A549 (cell line): ENCODE data around the gene SAP25. TPM values are rescaled to one million over a fixed set of nuclear protein-coding genes. Genes with fewer than 3 reads are reported as not detected.

Source experiments
- ATAC-seq, 2 experiments: fragments of 200-7000 bp in 1 of 2; fragments of >200 bp in 1 of 2; cut with Nextera tagmentation in 1 of 2; cut with Tn5 transposase in 1 of 2; 3 replicates each; pipeline versions ENCODE4 v1.8.0 to v1.9.1; 2018 to 2020; ENCODE audit warnings: mild to moderate bottlenecking in 1 of 2, moderate library complexity in 1 of 2
- CTCF ChIA-PET: fragments of 300-600 bp; sonication (Branson Sonifier 250); formaldehyde crosslinking; extraction: SDS; loops from one replicate; lab custom pipeline; 2021; ENCODE audit warnings: antibody characterized with exemption, inconsistent platforms; lab: Yijun Ruan, JAX
- POLR2A ChIA-PET: fragments of 350-600 bp; formaldehyde crosslinking; extraction: SDS; loops from one replicate; lab custom pipeline; 2021; ENCODE audit warnings: antibody characterized with exemption, inconsistent platforms; lab: Yijun Ruan, JAX
- DNase-seq, 2 experiments: peaks; one replicate each; pipeline versions ENCODE4 v3.0.0 to v3.0.0-alpha.2; 2011 to 2016; ENCODE audit warnings: low read depth in 1 of 2, low spot score in 1 of 2
- FAIRE-seq: peaks from 2 replicates; lab custom pipeline; 2011; peaks lifted over from hg19 to GRCh38; lab: Jason Lieb, UNC
- H3K27ac ChIP-seq, 2 experiments: fragments of >200 bp; sonication (Bioruptor Twin); formaldehyde crosslinking; 3 replicates each; pipeline ENCODE4 v1.5.1; 2016 to 2017
- H3K4me1 ChIP-seq: fragments of >200 bp; sonication (Bioruptor Twin); formaldehyde crosslinking; 3 replicates; pipeline ENCODE4 v1.6.1; 2016
- H3K4me2 ChIP-seq: fragments of >200 bp; sonication (Bioruptor Twin); formaldehyde crosslinking; 3 replicates; pipeline ENCODE4 v1.6.1; 2016
- H3K4me3 ChIP-seq: fragments of >200 bp; sonication (Bioruptor Twin); formaldehyde crosslinking; 3 replicates; pipeline ENCODE4 v1.5.1; 2016
- H3K9me3 ChIP-seq: fragments of >200 bp; sonication (Bioruptor Twin); formaldehyde crosslinking; 3 replicates; pipeline ENCODE4 v1.6.1; 2016
- CBX2 ChIP-seq: fragments of 200-600 bp; sonication (generic); IDR thresholded peaks from 2 replicates; pipeline ENCODE4 v1.6.1; 2016; ENCODE audit warnings: low read depth, mild to moderate bottlenecking, borderline replicate concordance
- ESRRA ChIP-seq: fragments of 150-350 bp; IDR thresholded peaks from 2 replicates; pipeline ENCODE4 v1.6.1; 2014; ENCODE audit warnings: mild to moderate bottlenecking, low read length, borderline replicate concordance
- HDAC2 ChIP-seq: fragments of 200-600 bp; sonication (generic); IDR thresholded peaks from 2 replicates; pipeline ENCODE4 v1.6.1; 2016
- HEYL ChIP-seq: fragments of 250-450 bp; sonication (Bioruptor Pico); IDR thresholded peaks from 2 replicates; pipeline ENCODE4 v1.8.0; 2021; ENCODE audit warnings: mild to moderate bottlenecking, moderate library complexity
- HOXB13 ChIP-seq: fragments of 250-450 bp; sonication (Bioruptor Pico); IDR thresholded peaks from 2 replicates; pipeline ENCODE4 v1.5.0; 2020; ENCODE audit warnings: low read depth, mild to moderate bottlenecking, moderate library complexity
- JUN ChIP-seq, 2 experiments: fragments of >200 bp; sonication (Bioruptor Twin); formaldehyde crosslinking; IDR thresholded peaks; 2 replicates in 1 of 2; 3 replicates in 1 of 2; pipeline ENCODE4 v1.6.1; 2016 to 2017
- MAZ ChIP-seq: fragments of 150-350 bp; IDR thresholded peaks from 2 replicates; pipeline ENCODE4 v1.6.1; 2014; ENCODE audit warnings: antibody characterized with exemption, low read depth, low read length, borderline replicate concordance
- PHF8 ChIP-seq: fragments of 200-600 bp; sonication (generic); IDR thresholded peaks from 2 replicates; pipeline ENCODE4 v1.6.1; 2016; ENCODE audit warnings: low read depth, mild to moderate bottlenecking, antibody characterized with exemption, moderate library complexity, borderline replicate concordance
- POLR2A ChIP-seq: IDR thresholded peaks from 2 replicates; pipeline ENCODE4 v1.6.1; 2012; ENCODE audit warnings: mild to moderate bottlenecking, low read length
- RCOR1 ChIP-seq: fragments of 150-350 bp; IDR thresholded peaks from 2 replicates; pipeline ENCODE4 v1.6.1; 2014; ENCODE audit warnings: antibody characterized with exemption, low read length, low read depth
- RNF2 ChIP-seq: fragments of 200-600 bp; sonication (generic); IDR thresholded peaks from 2 replicates; pipeline ENCODE4 v1.6.1; 2016; ENCODE audit warnings: low read depth, mild to moderate bottlenecking, antibody characterized with exemption, moderate library complexity, borderline replicate concordance
- SMC3 ChIP-seq: fragments of >200 bp; sonication (Bioruptor Twin); formaldehyde crosslinking; IDR thresholded peaks from 3 replicates; pipeline ENCODE4 v1.6.1; 2018; ENCODE audit warnings: inconsistent platforms
- TP53 ChIP-seq: fragments of 250-450 bp; sonication (Bioruptor Pico); IDR thresholded peaks from 2 replicates; pipeline ENCODE4 v1.5.0; 2021; ENCODE audit warnings: mild to moderate bottlenecking, moderate library complexity
- ZFP36 ChIP-seq: fragments of 450-650 bp; IDR thresholded peaks from 2 replicates; pipeline ENCODE4 v1.6.1; 2014; ENCODE audit warnings: borderline replicate concordance; ENCODE audit not compliant: partially characterized antibody
- WGBS: methylation state at CpG from one replicate; pipeline ENCODE4 v1.1.6; 2017; ENCODE audit errors: missing lambda C conversion rate; 5-methylcytosine and 5-hydroxymethylcytosine counted together
- polyA plus RNA-seq, 4 experiments: library from polyadenylated mRNA; depleted of rRNA in 3 of 4; stranded (reverse); fragments of >200 nt; fragmentation: RNase III in 1 of 4; extraction: RNeasy Plus Mini Kit Qiagen cat#74134 plus additional on column Dnase treatment in 1 of 4; gene quantifications; 2 replicates in 3 of 4; 3 replicates in 1 of 4; pipeline ENCODE4 v1.2.3, GENCODE V29; 2011 to 2017
- TF ChIP-seq, protein P1 (sequence below): fragments of 250-450 bp; sonication (Bioruptor Pico); IDR thresholded peaks from 2 replicates; pipeline ENCODE4 v1.5.0; 2021; ENCODE audit warnings: mild to moderate bottlenecking, moderate library complexity, borderline replicate concordance
- TF ChIP-seq, protein P2 (sequence below): fragments of 200-600 bp; sonication (generic); IDR thresholded peaks from 2 replicates; pipeline ENCODE4 v1.6.1; 2016; ENCODE audit warnings: antibody characterized with exemption, mild to moderate bottlenecking, moderate library complexity
- TF ChIP-seq, protein P3 (sequence below): IDR thresholded peaks from 2 replicates; pipeline ENCODE4 v1.6.1; 2012
- TF ChIP-seq, protein P4 (sequence below): fragments of >200 bp; sonication (Bioruptor Twin); formaldehyde crosslinking; IDR thresholded peaks from 2 replicates; pipeline ENCODE4 v1.6.1; 2016
- TF ChIP-seq, protein P5 (sequence below): fragments of 450-650 bp; IDR thresholded peaks from 2 replicates; pipeline ENCODE4 v1.6.1; 2014; ENCODE audit warnings: antibody characterized with exemption
- TF ChIP-seq, protein P6 (sequence below): IDR thresholded peaks from 2 replicates; pipeline ENCODE4 v1.6.1; 2012; ENCODE audit warnings: low read depth, borderline replicate concordance
- TF ChIP-seq, protein P7 (sequence below): IDR thresholded peaks from 2 replicates; pipeline ENCODE4 v1.6.1; 2012
- TF ChIP-seq, protein P8 (sequence below): fragments of >200 bp; sonication (Bioruptor Twin); formaldehyde crosslinking; IDR thresholded peaks from 3 replicates; pipeline ENCODE4 v1.6.1; 2016

Gene SAP25
- polyA plus RNA-seq, 2 of the 4 experiments (the other 2 are of a cell fraction), result 0.37 TPM; not detected in 1

DNA sequence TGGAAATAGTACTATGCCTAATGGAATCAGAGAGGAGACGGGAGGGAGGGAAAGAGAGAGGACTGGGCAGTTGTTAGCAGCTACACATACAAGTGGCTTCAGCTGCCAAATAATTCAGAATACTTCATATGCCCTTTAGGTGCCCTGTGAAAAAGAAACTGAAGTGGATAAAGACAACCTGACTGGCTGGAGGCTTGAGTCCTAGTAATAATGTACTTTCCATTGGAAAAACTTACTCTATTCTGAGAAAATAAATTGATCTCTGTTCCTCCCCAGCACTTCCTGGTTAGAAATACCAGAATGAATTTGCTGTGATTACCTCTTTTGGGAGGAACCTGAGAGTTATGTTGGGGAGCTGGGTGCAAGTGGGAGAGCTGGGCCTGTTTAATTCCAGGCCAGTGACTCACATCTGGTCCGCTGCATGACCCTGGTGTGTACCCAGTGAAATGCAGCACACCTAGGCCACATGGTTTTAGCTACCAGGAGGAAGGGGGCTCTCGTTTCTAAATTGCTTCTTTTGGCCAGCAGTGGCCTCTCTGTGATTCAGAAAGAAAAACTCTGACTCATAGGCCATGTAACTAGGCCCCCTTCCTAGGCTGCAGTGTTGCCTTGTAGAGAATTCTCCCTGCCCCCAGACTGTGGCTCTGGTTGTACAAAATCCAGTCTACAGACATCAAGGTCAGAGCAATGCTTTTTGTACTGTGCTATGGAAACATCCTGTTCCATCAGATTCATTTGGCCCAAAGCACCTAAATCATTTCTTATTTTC lies 28.2 kb downstream of the SAP25 start (continued):
- no peak for TF ChIP-seq MAZ
- TF ChIP-seq, protein P1, sequence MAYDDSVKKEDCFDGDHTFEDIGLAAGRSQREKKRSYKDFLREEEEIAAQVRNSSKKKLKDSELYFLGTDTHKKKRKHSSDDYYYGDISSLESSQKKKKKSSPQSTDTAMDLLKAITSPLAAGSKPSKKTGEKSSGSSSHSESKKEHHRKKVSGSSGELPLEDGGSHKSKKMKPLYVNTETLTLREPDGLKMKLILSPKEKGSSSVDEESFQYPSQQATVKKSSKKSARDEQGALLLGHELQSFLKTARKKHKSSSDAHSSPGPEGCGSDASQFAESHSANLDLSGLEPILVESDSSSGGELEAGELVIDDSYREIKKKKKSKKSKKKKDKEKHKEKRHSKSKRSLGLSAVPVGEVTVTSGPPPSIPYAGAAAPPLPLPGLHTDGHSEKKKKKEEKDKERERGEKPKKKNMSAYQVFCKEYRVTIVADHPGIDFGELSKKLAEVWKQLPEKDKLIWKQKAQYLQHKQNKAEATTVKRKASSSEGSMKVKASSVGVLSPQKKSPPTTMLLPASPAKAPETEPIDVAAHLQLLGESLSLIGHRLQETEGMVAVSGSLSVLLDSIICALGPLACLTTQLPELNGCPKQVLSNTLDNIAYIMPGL (CRISPR knock-in tag), result no peak
- TF ChIP-seq HEYL (CRISPR knock-in tag), result no peak
- TF ChIP-seq POLR2A, result no peak

DNA sequence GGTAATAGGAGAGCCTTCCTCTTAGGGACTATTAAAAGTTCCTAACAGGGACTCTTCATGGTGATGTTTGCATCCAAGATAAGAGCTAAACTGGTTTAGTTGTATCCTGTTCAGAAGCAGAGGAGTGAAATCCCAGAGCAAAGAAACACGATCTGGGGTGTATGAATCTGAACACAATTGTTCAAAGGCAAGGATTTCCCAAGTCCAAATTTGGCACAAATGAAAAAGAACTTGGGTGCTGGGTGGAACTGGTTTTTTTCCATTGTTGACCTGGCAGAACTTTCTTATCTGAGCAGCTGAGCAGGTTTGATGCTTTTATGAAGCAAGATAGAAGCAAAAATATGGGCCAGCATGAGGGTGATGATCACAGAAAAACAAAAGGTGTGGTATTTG lies 28.7 kb downstream of the SAP25 start:
- DNase-seq, result no peak
- H3K4me1 ChIP-seq, result peaks cover 83% of the 10 kb centered on the region
- 0% methylated on average over 1 of the region's 1 CpG for WGBS
- peak overlapping the region; percentile 94 to 100 for H3K27ac ChIP-seq
- peak in 1 of 2 experiments; percentile 4; a peak in 1 of 6 replicates for ATAC-seq
- H3K9me3 ChIP-seq, result no peaks in the 10 kb centered on the region
- H3K4me3 ChIP-seq, result peak overlapping the region; percentile 30; the same call in 1 of the 3 replicates
- CTCF ChIA-PET, result interaction anchor here (0.6 to 19.2 kb wide), 11 partner anchors 9 to 76 kb away, joined by 3 to 316 read pairs (median 5); partner anchors contain the start of genes FBXO24, LRCH4 and NYAP1
- TF ChIP-seq RNF2 (no peak), CBX2 (no peak), JUN (IDR thresholded peaks at IDR 0.05) (no peak), ESRRA (no peak), SMC3 (no peak)
- TF ChIP-seq, protein P2, sequence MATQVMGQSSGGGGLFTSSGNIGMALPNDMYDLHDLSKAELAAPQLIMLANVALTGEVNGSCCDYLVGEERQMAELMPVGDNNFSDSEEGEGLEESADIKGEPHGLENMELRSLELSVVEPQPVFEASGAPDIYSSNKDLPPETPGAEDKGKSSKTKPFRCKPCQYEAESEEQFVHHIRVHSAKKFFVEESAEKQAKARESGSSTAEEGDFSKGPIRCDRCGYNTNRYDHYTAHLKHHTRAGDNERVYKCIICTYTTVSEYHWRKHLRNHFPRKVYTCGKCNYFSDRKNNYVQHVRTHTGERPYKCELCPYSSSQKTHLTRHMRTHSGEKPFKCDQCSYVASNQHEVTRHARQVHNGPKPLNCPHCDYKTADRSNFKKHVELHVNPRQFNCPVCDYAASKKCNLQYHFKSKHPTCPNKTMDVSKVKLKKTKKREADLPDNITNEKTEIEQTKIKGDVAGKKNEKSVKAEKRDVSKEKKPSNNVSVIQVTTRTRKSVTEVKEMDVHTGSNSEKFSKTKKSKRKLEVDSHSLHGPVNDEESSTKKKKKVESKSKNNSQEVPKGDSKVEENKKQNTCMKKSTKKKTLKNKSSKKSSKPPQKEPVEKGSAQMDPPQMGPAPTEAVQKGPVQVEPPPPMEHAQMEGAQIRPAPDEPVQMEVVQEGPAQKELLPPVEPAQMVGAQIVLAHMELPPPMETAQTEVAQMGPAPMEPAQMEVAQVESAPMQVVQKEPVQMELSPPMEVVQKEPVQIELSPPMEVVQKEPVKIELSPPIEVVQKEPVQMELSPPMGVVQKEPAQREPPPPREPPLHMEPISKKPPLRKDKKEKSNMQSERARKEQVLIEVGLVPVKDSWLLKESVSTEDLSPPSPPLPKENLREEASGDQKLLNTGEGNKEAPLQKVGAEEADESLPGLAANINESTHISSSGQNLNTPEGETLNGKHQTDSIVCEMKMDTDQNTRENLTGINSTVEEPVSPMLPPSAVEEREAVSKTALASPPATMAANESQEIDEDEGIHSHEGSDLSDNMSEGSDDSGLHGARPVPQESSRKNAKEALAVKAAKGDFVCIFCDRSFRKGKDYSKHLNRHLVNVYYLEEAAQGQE, result no peak
- TF ChIP-seq, protein P3, sequence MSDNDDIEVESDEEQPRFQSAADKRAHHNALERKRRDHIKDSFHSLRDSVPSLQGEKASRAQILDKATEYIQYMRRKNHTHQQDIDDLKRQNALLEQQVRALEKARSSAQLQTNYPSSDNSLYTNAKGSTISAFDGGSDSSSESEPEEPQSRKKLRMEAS, result no peak
- TF ChIP-seq, protein P4, sequence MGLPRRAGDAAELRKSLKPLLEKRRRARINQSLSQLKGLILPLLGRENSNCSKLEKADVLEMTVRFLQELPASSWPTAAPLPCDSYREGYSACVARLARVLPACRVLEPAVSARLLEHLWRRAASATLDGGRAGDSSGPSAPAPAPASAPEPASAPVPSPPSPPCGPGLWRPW, result no peak
- no peak for FAIRE-seq
- POLR2A ChIA-PET, result interaction anchor here (0.8 to 1.6 kb wide), 5 partner anchors 15 to 117 kb away, joined by 4 to 8 read pairs (median 6); partner anchors contain the start of genes FBXO24, MOSPD3, NYAP1 and ZCWPW1
- H3K4me2 ChIP-seq, result peak overlapping the region; percentile 98

DNA sequence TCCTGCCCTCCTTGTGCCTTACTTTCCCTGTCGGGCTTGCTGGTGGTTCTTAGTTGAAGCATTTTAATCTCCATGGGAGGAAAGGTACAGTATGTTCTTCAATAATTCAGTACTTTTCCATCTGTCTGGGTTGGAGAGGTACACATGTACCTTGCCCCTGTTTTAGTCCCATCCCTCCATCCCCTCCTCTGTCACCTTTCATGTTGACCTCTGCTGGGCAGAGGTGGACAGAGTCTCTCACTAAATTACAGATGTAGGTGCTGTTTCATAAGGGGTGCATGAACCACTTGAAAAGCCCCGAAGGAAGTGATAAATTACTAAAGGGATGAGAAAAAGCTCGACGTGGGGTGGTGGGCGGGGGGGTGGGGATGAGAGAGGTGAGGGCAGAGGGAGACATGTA lies 29.3 kb downstream of the SAP25 start:
- DNase-seq, result no peak
- H3K4me2 ChIP-seq, result peak overlapping the region; percentile 98
- H3K4me1 ChIP-seq, result peaks cover 86% of the 10 kb centered on the region
- ChIA-PET POLR2A (interaction anchor here (1.4 to 1.6 kb wide), 3 partner anchors 15 to 116 kb away, joined by 6 to 8 read pairs (median 7); partner anchors contain the start of genes FBXO24 and ZCWPW1), CTCF (interaction anchor here (1.4 to 19.2 kb wide), 6 partner anchors 9 to 61 kb away, joined by 4 to 316 read pairs (median 6); partner anchors contain the start of genes FBXO24, LRCH4 and NYAP1)
- FAIRE-seq, result no peak
- TF ChIP-seq RCOR1 (no peak), PHF8 (no peak), ZFP36 (no peak), HEYL (CRISPR knock-in tag) (no peak), TP53 (no peak), ESRRA (no peak), HDAC2 (no peak), SMC3 (no peak), HOXB13 (CRISPR knock-in tag) (no peak)
- TF ChIP-seq, protein P5, sequence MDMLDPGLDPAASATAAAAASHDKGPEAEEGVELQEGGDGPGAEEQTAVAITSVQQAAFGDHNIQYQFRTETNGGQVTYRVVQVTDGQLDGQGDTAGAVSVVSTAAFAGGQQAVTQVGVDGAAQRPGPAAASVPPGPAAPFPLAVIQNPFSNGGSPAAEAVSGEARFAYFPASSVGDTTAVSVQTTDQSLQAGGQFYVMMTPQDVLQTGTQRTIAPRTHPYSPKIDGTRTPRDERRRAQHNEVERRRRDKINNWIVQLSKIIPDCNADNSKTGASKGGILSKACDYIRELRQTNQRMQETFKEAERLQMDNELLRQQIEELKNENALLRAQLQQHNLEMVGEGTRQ, result no peak
- TF ChIP-seq, protein P6, sequence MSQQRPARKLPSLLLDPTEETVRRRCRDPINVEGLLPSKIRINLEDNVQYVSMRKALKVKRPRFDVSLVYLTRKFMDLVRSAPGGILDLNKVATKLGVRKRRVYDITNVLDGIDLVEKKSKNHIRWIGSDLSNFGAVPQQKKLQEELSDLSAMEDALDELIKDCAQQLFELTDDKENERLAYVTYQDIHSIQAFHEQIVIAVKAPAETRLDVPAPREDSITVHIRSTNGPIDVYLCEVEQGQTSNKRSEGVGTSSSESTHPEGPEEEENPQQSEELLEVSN, result no peak
- TF ChIP-seq, protein P7, sequence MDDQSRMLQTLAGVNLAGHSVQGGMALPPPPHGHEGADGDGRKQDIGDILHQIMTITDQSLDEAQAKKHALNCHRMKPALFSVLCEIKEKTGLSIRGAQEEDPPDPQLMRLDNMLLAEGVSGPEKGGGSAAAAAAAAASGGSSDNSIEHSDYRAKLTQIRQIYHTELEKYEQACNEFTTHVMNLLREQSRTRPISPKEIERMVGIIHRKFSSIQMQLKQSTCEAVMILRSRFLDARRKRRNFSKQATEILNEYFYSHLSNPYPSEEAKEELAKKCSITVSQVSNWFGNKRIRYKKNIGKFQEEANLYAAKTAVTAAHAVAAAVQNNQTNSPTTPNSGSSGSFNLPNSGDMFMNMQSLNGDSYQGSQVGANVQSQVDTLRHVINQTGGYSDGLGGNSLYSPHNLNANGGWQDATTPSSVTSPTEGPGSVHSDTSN, result no peak
- TF ChIP-seq, protein P3, result no peak
- TF ChIP-seq, protein P8, sequence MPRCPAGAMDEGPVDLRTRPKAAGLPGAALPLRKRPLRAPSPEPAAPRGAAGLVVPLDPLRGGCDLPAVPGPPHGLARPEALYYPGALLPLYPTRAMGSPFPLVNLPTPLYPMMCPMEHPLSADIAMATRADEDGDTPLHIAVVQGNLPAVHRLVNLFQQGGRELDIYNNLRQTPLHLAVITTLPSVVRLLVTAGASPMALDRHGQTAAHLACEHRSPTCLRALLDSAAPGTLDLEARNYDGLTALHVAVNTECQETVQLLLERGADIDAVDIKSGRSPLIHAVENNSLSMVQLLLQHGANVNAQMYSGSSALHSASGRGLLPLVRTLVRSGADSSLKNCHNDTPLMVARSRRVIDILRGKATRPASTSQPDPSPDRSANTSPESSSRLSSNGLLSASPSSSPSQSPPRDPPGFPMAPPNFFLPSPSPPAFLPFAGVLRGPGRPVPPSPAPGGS, result no peak
- no peak overlapping the region for H3K4me3 ChIP-seq
- ATAC-seq, result no peak
- H3K27ac ChIP-seq, result peak overlapping the region; percentile 94 to 100
- WGBS, result 89% methylated on average over 2 of the region's 5 CpGs
- H3K9me3 ChIP-seq, result no peaks in the 10 kb centered on the region
